Head of caudate nucleus (tissue), 42 donors: ENCODE results near the gene DMWD.

Source experiments
- DNase-seq, 42 donors: peaks; one replicate each; pipeline versions ENCODE4 v3.0.0 to v3.0.0-alpha.2; 2020 to 2021; ENCODE audit warnings: mixed read lengths in 7 of 42
- intact Hi-C: fragments of 100-400 bp; cut with DNase I; formaldehyde crosslinking; loops from one replicate; pipeline ENCODE4 v1.15.0; 2022

Gene DMWD

DNA sequence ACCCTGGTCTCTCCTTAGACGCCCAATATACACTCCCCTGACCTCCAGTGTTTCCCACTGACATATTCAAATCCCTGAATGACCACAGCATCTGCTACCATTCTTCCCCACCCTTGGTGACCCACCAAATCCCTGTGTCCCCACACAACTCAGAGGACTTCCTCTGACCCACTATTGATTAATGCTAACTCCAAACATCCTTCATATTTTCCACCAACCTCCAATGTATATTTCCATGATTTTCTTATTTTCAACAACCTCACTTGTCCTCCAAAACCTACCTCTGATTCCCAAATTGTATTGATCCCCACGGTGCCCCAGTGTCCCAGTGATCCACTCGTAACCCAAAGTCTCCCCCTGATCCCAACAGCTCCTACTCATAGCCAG lies 526 bp upstream of the DMWD start:
- intact Hi-C loops, result no loop called here
- no peak for DNase-seq

DNA sequence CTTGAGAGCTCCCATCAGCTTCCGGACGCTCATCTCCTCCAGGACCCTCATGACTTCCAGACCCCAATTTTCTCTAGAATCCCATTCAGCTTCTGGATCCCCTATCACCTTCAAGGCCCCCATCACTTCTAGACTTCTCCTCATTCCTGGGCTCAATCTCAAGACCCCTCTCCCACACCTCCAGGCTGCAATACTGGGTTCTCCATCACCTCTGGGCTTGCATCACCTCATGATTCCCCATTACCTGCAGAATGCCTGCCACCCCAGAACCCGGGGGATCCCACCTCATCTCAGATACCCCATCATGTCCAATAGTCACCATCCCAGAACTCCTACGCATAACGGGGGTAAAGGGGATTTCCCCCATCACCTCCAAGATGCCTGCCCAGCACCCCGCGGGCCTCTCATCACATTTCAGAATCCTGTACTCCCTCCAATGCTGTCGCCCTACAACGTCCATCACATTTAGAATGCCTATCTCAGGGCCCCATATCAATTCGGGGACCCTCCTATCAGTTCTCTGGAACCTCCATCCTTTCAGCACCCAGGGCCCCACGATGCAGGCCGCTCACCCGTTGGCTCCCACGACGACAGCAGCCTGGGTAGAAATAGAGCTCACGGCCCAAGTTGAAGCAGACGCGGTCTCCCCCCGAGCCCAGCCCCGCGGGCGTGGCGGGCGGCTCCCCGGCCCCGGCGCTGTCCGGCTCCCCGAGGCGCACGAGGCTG lies 738 bp downstream of the DMWD start:
- DNase-seq, result no peak
- intact Hi-C loops, result no loop called here

DNA sequence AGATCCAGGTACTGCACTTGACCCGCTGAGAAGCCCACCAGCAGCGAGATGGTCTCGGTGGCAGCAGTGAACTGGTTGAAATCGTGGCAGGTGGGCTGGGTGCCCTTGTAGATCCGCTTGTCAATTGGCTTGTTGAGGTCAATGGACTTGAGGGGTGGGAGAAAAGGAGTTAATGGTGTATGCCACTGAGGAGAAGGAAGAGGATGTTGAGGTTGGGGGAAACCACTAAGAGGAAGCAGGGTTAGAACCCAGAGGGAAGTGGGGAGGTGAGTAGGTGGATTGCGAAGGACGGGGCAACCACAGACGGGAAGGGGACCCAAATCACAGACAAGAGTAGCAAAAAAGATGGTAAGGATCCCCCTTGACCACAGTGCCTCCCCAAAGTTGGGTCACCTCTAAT lies 1.7 kb downstream of the DMWD start:
- intact Hi-C loops, result no loop called here
- DNase-seq, result peak in 2 of 42 donors; percentile 25 to 53

DNA sequence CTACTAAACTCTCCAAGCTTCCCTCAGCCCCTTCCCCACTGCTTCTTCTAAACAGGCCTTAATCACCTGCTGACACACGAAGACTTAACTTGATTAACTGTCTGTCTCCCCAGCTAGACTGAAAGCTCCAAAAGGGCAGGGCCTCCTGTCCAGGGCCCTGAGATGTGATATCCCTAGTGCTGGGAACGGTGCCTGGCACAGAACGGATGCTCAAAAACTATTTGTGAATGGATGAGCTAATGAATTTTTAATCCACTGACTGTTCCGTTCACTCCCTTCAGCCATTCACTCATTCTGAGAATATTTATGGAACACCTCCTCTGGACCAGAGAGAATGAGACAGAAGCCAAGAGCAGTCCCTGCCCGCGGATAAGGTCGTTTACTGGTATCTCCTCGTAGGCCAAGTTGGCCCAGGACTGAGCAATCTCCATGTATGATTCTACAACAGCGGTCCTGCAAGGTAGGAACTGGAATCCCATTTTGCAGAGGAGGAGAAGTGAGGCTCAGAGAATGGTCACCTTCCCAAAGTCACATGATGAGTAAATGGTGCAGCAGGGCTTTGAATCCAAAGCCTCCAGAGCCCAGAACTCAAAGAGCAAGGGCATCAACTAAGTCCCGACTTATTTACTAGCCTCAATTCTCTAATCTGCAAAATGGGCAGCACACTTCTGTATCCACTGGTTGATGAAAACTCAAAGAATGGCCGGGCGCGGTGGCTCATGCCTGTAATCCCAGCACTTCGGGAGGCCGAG lies 3.4 kb downstream of the DMWD start:
- DNase-seq, result no peak
- intact Hi-C loops, result no loop called here

DNA sequence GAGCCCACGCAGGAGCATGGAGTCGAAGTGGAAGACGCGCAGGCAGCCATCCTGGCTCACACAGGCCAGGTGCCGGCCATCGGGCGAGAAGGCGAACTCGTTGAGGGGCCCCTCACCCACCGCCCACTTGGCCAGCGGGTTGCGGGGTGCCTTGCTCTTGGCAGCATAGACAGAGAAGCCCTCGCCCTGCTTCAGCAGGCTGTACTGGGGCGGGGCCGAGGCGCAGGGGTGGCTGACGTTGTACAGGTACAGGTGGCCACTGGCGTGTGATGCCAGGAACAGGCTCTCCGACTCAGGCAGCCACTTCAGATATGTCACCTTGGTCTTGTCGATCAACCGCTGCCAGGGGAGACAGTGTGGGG lies 6.1 kb downstream of the DMWD start:
- no peak for DNase-seq
- intact Hi-C loops, result no loop called here

DNA sequence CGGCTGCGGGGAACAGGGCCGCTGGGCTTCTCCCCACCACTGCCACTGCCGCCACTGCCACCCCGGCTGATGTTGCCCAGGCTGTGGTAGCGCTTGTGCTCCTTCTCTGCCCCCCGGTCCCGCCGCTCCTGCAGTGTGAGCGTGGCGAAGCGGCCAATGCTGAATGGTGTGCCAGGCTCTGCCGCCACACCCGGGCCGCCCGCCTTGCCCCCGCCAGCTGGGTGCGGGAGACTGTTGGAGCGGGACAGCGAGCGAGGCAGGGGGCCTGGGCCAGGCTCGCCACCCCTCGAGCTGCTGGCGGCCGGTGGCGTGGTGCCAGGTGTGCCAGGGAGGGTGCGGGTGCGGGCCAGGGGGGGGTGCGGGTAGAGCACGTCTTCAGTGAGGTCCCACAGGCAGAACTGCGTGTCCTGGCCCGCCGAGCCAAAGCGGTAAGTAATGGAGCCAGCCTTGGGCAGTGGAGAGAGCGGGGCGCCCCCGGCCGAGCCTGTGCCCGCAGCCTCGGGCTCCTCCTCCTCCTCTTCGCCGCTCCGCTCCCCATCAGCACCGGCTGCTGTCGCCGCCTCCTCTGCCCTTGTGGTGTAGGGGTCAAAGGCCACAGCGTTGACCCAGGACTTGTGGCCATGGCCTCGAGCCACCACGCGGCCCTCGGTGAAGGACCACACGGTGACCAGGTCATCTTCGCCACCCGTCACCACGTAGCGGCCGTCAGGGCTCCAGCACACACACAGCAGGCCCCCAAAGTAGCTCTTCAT lies 6.7 kb downstream of the DMWD start:
- DNase-seq, result no peak
- intact Hi-C loops, result no loop called here

DNA sequence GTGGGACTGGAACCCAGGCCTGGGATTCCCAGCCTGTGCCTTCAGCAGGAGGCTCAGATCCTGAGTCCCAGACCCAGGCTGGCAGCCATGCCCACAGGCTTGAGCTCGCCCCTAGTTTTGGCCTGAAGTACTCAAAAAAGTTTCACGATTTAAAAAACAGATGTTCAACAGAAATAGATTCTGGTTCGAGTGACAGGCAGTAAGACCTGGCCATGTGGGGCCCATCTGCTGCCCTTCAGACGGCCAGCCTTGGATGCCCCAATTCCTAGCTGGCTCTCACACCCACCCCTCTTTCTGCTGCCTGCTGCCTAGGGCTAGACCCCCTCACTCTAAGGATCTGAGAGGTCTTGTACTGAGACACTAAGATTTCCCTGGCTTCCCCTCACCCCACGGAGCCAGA lies 7.5 kb downstream of the DMWD start:
- intact Hi-C loops, result no loop called here
- DNase-seq, result no peak

DNA sequence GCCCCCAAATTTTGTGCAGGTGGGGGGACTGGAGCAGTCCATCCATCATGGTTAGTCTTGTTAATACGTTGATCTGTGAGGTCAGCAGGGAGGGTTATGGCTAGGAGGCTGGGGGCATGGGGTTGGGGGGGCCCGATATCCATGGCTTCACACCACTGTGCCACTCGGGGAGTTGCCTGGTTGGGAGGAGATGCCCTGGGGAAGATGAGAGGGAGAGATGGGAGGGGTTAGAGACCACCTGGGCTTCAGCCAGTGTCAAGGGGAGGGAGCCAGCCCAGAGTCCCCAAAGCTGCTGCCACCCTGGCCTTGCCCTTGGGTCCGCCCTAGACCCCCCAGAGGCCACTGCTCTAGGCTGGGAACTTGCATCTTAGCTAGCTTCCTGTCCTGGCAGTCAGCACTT lies 8.5 kb downstream of the DMWD start:
- DNase-seq, result no peak
- intact Hi-C loops, result no loop called here

DNA sequence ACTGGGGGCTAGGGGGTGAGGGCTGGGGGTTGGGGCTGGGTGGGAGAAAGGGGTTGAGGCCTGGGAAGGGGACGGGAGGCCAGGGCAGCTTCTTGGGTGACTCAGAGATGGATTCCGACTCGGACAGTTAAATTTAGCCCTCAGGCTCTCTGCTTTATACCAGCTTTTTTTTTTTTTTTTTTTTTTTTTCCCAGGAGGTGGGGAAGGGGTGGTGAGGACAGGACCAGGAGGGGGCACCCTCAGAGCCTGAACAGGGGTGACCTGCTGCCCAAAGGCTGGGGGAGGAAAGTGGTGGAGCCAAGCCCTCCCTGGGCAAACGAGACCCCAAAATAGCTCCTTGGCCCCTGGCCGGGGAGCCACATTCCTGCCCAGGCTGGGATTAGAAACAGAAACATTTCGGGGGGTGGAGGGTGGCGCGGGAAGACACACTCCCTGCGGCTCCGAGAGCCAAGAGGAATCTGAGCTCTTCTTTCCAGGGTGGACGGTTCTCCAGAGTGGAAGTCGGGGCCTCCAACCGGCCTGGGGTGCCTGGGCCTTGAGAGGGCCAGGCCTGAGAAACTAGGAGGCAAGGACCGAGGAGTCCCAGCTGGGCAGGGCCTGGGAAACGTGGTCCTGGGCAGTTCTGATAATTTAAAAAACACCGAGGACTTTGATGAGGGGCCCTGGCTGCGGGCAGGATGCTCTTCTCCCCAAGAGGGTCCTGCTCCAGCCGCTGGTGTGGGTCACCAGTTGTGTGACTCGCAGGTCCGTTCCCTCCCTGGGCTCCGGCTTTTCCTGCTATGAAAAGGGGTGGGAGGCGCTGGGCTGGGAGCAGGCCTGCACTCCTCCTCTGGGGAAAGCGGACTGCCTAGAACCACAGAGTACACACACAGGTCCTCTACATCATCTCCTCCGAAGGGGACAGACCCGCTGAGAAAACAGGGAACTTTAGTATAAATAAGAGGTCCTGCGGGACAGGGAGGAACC lies 9.5 kb downstream of the DMWD start:
- DNase-seq, result no peak
- intact Hi-C loops, result no loop called here

DNA sequence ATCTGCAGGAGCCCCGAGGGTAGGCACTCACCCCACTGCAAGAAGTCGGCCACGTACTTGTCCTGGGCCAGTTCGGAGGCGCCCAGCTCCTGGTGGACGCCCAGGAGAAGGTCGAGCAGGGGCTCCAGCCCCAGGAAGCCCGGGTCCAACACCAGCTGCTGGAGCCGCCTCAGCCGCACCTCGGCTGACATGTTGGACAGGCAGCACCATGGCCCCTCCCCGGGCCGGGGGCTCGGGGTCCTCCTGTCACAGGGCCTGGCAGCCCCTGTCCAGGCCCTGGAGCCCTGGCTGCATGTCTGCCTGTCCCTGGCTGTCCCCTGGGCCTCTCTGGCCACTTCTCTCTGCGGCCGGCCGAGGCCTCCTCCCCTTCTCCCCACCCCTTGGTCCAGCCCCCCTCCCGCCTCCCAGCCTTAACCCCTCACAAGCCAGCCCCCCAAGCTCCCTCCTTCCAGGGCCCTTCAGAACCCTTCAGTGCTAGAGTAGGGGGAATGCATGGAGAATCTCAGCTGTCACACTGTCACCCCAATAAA lies 10.4 kb downstream of the DMWD start, which contains the start of gene DMPK:
DMPK (minus strand) TSS at position 329 of the 530 bp plus-strand sequence; CDS start at position 191, 138 bp downstream.
- intact Hi-C loops, result no loop called here
- DNase-seq, result peak in 8 of 42 donors; percentile 27 to 61 (median 40)

DNA sequence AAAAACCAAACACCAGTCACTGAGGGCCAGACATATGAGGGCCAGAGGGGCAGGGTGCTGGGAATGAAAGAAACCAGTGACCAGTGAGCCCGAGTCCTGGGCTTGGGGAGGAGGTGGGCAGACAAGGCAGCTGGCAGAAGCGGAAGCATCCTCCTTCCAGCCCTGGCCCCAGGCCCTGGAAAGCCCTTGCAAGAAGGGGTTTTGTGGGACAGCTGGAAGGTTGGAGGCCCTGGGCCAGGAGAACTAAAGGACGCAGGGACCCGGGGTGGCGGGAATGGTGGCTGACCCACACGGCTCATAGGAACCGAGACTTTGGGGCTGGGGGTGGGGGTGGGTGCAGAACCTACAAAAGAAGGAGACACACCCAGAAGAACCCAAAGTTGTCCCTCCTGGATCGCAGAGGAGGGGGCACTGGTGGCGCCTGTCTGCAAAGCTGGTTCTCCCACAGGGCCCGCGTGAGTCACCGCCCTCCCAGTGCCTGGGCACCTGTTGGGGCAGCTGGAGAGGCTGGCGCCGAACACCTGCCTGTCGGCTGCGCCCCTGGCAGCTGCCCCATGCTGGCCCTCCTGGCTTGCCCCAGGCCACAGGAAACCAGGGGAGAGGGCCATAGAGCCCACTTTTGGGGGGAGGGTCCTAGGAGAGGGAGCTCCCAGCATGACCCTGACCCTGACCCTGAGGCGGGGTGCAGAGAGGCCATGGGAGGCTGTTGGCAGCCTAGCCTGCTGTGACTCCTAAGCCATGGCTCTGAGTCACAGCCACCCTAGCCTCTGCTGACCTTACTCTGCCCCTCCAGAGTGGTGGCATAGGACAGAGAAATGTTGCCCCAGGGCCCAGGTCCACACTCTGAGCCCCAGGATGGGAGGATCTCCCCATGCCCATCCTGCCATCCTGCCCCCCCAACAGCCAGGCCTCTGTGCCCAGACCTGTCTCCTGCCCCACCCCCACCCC lies 11.2 kb downstream of the DMWD start:
- intact Hi-C loops, result no loop called here
- peak in 2 of 42 donors; percentile 19 to 23 for DNase-seq

DNA sequence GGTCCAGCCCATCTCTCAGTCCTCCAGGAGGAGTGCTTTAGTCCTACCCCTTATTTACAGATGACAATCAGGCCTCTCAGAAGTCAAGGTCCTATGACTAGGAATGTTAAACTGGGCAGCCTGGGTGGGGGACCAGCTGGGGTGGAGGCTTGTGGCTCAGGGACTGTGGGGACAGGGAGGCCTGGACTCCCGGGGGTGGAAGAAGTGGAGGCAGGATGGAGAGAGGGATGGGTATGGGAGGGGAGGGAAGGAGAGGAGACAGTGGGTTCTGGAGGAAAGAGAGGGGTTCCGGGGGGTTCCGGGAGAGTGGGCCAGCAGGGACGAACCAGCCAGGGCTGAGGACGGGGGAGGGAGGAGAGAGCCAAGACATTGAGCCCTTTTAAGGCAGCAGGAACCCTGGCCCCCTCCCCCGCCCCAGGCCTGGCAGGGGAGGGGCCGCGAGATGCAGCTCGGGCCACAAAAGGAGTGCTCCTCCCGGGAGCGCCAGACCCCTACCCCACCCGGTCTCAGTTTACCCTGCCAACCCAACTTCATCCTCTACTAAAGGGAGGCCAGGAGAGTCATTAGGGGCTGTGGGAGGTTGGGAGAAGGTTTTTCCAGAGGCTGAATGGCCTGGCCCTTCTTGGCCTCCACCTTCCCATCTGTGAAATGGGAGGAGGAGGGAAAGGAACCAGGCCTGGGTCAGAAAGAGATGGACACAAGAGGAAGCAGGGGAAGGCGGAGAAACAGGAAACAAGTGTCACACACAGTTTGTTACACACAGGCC lies 12.0 kb downstream of the DMWD start:
- intact Hi-C loops, result no loop called here
- no peak for DNase-seq

DNA sequence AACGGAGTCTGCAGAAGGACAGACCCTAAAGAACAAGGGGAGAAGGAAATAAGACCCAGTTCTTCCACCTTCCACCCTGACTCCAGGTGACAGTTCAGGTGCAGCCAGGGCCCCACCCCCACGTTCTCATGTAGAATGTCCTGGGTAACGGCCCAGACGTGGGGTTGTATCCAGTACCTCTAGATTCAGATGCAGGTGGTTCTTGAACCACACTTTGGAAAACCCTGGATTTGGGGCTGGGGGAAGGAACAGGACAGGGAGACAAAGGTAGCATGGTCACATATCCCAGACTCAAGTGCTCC lies 12.5 kb downstream of the DMWD start:
- no peak for DNase-seq
- intact Hi-C loops, result no loop called here

DNA sequence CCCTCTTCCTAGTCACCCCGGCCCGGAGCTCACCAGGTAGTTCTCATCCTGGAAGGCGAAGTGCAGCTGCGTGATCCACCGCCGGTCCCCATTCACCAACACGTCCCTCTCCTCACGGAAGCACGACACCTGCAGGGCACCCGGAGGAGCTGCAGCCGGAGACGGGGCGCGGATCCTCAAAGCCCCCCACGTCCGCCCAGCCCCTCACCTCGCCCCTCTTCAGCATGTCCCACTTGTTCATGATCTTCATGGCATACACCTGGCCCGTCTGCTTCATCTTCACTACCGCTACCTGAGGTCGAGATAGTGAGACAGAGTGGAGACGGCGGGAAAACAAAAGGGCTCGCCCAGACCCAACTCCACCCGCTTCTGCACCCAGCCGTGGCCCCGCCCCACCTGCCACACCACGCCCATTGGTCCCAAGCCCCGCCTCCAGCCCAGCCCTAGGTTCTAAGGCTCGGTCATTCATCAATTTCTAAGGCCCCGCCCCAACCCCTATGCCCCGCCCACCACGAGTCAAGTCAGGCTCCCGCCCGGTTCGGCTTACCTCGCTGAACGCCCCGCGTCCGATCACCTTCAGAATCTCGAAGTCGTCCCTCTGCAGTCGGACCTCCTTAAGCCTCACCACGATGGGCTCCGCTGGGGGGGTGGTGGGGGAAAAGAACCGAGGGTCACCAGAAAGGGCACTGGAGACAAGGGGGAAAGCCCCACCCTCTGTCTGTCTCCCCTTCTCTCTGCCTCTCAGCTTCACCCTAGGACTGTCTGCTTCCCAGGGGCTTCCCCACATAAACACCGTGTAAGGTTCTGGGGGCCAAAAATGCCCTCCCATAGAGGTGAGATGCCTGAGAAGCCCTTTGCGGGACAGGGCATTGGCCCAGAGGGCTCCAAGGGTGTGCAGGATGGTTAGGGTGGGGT lies 13.2 kb downstream of the DMWD start:
- intact Hi-C loops, result no loop called here
- no peak for DNase-seq

DNA sequence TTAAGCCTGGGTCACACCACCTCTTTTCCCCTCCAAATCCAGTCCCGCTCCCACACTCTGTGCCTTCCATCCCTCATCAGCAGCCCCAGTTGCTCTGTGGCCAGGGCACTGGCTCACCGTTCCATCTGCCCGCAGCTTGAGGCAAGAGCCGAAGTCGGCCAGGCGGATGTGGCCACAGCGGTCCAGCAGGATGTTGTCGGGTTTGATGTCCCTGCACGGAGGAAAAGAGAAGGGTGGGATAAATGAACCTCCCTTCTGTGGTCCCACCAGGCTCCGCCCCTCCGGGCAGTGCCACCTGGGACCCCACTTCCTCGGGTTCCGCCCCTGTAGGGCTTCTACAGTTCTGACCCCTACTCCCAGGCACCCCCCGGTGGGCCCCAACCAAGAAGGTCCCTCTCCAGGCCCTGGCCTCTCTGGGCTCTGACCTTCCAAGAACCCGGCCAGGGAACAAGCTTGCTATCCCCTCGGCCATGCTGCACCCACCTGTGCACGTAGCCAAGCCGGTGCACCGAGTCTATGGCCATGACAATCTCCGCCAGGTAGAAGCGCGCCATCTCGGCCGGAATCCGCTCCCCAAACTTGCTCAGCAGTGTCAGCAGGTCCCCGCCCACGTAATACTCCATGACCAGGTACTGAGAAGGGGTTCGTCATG lies 14.5 kb downstream of the DMWD start:
- no peak for DNase-seq
- intact Hi-C loops, result no loop called here
